ENCODE measurements around the gene ZNF569. TPM values are rescaled to one million over a fixed set of nuclear protein-coding genes. Genes with fewer than 3 reads are reported as not detected.
"Not testable (repeated sequence)": the region's sequence is repeated elsewhere in the genome, so short reads cannot be mapped to it uniquely, and the experiment has no call there.

ZNF569 gene
- total RNA-seq, 2 donors from 2014 or later = 6.3 to 6.7 TPM

- ATAC-seq = no peak
Observed at GRCh38 chr19:37452500-37453245, 14.6 kb downstream of the ZNF569 start.

DNA sequence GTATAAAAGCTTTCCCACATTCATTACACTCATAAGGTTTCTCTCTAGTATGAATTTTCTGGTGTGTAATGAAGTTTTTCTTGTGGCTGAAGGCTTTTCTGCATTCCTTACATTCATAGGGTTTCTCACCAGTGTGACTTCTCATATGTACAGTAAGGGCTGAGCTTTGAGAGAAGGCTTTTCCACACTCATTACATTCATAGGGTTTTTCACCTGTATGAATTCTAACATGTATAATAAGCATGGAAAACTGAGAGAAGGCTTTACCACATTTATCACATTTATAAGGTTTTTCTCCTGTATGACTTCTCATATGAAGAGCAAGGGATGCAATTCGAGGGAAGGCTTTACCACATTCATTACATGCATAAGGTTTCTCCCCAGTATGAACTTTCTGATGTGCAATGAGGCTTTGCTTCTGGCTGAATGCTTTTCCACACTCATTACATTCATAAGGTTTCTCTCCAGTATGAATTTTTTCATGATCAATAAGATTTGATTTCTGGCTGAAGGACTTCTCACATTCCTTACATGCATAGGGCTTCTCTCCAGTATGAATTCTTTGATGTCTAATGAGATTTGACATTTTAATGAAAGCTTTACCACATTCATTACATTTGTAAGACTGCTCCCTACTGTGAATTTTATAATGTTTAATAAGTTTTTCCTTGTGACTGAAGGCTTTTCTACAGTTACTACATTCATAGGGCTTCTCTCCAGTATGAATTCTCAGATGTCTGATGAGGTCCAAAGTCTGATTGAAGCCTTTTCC lies 53.7 kb downstream of the ZNF569 start:
- DNase-seq (ENCODE audit: low spot score in 2 of 2) = no peak

More at GRCh38 chr19:37452500-37453245, 14.6 kb downstream of the ZNF569 start:
- DNase-seq (ENCODE audit: low spot score in 2 of 2) = no peak
- Mint-ChIP-seq H3K27ac (no peak overlapping the region), H3K9me3 (peaks cover 66 to 69% of the 10 kb centered on the region in 2 donors), H3K36me3 (peaks cover 82 to 86% of the 10 kb centered on the region in 2 donors)

DNA sequence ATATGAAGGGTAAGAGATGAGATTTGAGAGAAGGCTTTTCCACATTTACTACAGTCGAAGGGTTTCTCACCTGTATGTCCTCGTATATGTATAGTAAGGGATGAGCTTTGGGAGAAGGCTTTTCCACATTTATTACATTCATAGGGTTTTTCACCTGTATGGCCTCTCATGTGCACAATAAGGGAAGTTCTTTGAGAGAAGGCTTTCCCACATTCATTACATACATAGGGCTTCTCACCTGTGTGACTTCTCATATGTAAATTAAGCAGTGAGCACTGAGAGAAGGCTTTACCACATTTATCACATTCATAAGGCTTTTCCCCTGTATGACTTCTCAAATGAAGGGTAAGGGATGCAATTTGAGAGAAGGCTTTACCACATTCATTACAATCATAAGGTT lies 54.5 kb downstream of the ZNF569 start:
- Mint-ChIP-seq H3K9me3 (peaks cover 26 to 38% of the 10 kb centered on the region in 2 donors), H3K27ac (no peak overlapping the region), H3K36me3 (peaks cover 54 to 63% of the 10 kb centered on the region in 2 donors)
- DNase-seq (ENCODE audit: low spot score in 2 of 2) = no peak
- ATAC-seq = no peak

More for the DNA sequence above, 53.7 kb downstream of the ZNF569 start:
- no peak for ATAC-seq
- no peak overlapping the region for H3K27ac Mint-ChIP-seq
- peaks cover 29 to 41% of the 10 kb centered on the region in 2 donors for H3K9me3 Mint-ChIP-seq
- peaks cover 56 to 63% of the 10 kb centered on the region in 2 donors for H3K36me3 Mint-ChIP-seq

GRCh38 chr19:37406140-37406846 lies 61.0 kb downstream of the ZNF569 start:
- peaks cover 28 to 53% of the 10 kb centered on the region in 2 donors for H3K9me3 Mint-ChIP-seq
- H3K27ac Mint-ChIP-seq = not testable (repeated sequence)

GRCh38 chr19:37403403-37403802 lies 63.8 kb downstream of the ZNF569 start:
- Mint-ChIP-seq H3K9me3 (peaks cover 32 to 57% of the 10 kb centered on the region in 2 donors), H3K36me3 (peaks cover 54 to 60% of the 10 kb centered on the region in 2 donors), H3K27ac (no peak overlapping the region)
- DNase-seq (ENCODE audit: low spot score in 2 of 2) = no peak
- no peak for ATAC-seq

More at GRCh38 chr19:37406140-37406846, 61.0 kb downstream of the ZNF569 start:
- DNase-seq (ENCODE audit: low spot score in 2 of 2); ATAC-seq: not testable (repeated sequence)
- peaks cover 52 to 58% of the 10 kb centered on the region in 2 donors for H3K36me3 Mint-ChIP-seq

- H3K36me3 Mint-ChIP-seq = peaks cover 39 to 50% of the 10 kb centered on the region in 2 donors
- peaks cover 35 to 59% of the 10 kb centered on the region in 2 donors for H3K9me3 Mint-ChIP-seq
Observed at GRCh38 chr19:37401078-37401477, 66.2 kb downstream of the ZNF569 start.

GRCh38 chr19:37391399-37391798 lies 75.8 kb downstream of the ZNF569 start:
- peaks cover 54 to 55% of the 10 kb centered on the region in 2 donors for H3K36me3 Mint-ChIP-seq
- H3K27ac Mint-ChIP-seq; DNase-seq (ENCODE audit: low spot score in 2 of 2); ATAC-seq: not testable (repeated sequence)
- H3K9me3 Mint-ChIP-seq = peaks cover 45 to 48% of the 10 kb centered on the region in 2 donors

More at GRCh38 chr19:37401078-37401477, 66.2 kb downstream of the ZNF569 start:
- ATAC-seq = no peak
- no peak overlapping the region for H3K27ac Mint-ChIP-seq
- DNase-seq (ENCODE audit: low spot score in 2 of 2) = no peak

- no peak for ATAC-seq
- DNase-seq (ENCODE audit: low spot score in 2 of 2) = no peak
- Mint-ChIP-seq H3K27ac (no peak overlapping the region), H3K9me3 (peaks cover 41 to 51% of the 10 kb centered on the region in 2 donors), H3K36me3 (peaks cover 66 to 67% of the 10 kb centered on the region in 2 donors)
Observed at GRCh38 chr19:37389234-37389633, 78.0 kb downstream of the ZNF569 start.

GRCh38 chr19:37370880-37371661 lies 96.2 kb downstream of the ZNF569 start, which contains the start of gene ZNF527:
ZNF527 (plus strand) TSS chr19:37371099; CDS start chr19:37374199, 3,100 bp downstream.
- Mint-ChIP-seq H3K9me3 (peaks cover 0 to 11% of the 10 kb centered on the region in 2 donors), H3K27ac (peak within 1 kb of the TSS; percentile 78 to 95), H3K36me3 (peaks cover 13 to 25% of the 10 kb centered on the region in 2 donors)
- ATAC-seq (peak; percentile 96 to 99), DNase-seq (ENCODE audit: low spot score in 2 of 2) (peak; percentile 90 to 91)

GRCh38 chr19:37370386-37370879 lies 96.8 kb downstream of the ZNF569 start:
- not testable (repeated sequence) for DNase-seq (ENCODE audit: low spot score in 2 of 2)
- peaks cover 5 to 16% of the 10 kb centered on the region in 2 donors for H3K9me3 Mint-ChIP-seq
- peaks cover 17 to 30% of the 10 kb centered on the region in 2 donors for H3K36me3 Mint-ChIP-seq
- peak; percentile 42 to 60 for ATAC-seq
- peak overlapping the region; percentile 78 to 95 for H3K27ac Mint-ChIP-seq

GRCh38 chr19:37362733-37363132 lies 104.5 kb downstream of the ZNF569 start:
- no peak for ATAC-seq
- Mint-ChIP-seq H3K27ac (peak overlapping the region in 1 of 2 donors; percentile 50), H3K9me3 (peaks cover 36 to 51% of the 10 kb centered on the region in 2 donors), H3K36me3 (peaks cover 59 to 78% of the 10 kb centered on the region in 2 donors)
- DNase-seq (ENCODE audit: low spot score in 2 of 2) = no peak

DNA sequence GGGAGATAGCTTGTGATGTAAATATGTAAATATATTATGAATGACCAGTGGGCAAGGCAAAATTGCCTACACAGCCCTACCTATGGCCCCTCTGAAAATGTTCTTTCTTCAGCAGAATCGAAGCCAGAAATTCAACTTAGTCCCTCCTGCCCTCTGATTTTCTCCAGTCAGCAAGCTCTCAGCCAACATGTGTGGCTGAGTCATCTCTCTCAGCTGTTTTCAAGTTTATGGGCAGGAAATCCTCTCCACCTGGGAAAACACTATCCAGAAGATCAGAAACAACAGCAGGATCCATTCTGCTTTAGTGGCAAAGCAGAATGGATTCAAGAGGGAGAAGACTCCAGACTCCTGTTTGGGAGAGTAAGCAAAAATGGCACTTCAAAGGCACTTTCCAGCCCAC lies 105.2 kb downstream of the ZNF569 start:
- ATAC-seq = no peak
- peaks cover 39 to 58% of the 10 kb centered on the region in 2 donors for H3K9me3 Mint-ChIP-seq
- no peak overlapping the region for H3K27ac Mint-ChIP-seq

More for the DNA sequence above, 105.2 kb downstream of the ZNF569 start:
- H3K36me3 Mint-ChIP-seq = peaks cover 67 to 85% of the 10 kb centered on the region in 2 donors
- no peak for DNase-seq (ENCODE audit: low spot score in 2 of 2)

Data from activated naive CD4-positive, alpha-beta T cell treated with anti-CD3 and anti-CD28 coated beads, Interleukin-2, amount 50 U/mL, for 72 hours (primary cell).